Stimulated activated CD8-positive, alpha-beta memory T cell treated with anti-CD3 and anti-CD28 coated beads, Interleukin-4, amount 100 ng/mL, for 48 hours (primary cell): ENCODE data around the gene RAPGEF4.

ENCODE experiments used
- DNase-seq: peaks from one replicate; pipeline ENCODE4 v3.0.0-alpha.2; 2020

RAPGEF4 gene

GRCh38 chr2:172914341-172915008 lies 178.8 kb downstream of the RAPGEF4 start:
- DNase-seq: no peak

- no peak for DNase-seq
Measured at GRCh38 chr2:172917716-172918115, 182.1 kb downstream of the RAPGEF4 start.

- DNase-seq: no peak
Measured at GRCh38 chr2:172919732-172920131, 184.1 kb downstream of the RAPGEF4 start.

- no peak for DNase-seq
Measured at GRCh38 chr2:172921532-172922236, 186.0 kb downstream of the RAPGEF4 start.

- DNase-seq: no peak
Measured at GRCh38 chr2:172922306-172922705, 186.7 kb downstream of the RAPGEF4 start.

- DNase-seq: no peak
Measured at GRCh38 chr2:172922815-172923214, 187.2 kb downstream of the RAPGEF4 start.

GRCh38 chr2:172924097-172924660 lies 188.5 kb downstream of the RAPGEF4 start:
- no peak for DNase-seq

- DNase-seq: no peak
Measured at GRCh38 chr2:172925600-172925999, 190.0 kb downstream of the RAPGEF4 start.

GRCh38 chr2:172926785-172927640 lies 191.4 kb downstream of the RAPGEF4 start:
- DNase-seq: no peak

- DNase-seq: no peak
Measured at GRCh38 chr2:172927641-172928357, 192.2 kb downstream of the RAPGEF4 start.

- DNase-seq: no peak
Measured at GRCh38 chr2:172928756-172929155, 193.1 kb downstream of the RAPGEF4 start.

- DNase-seq: no peak
Measured at GRCh38 chr2:172929644-172930043, 194.0 kb downstream of the RAPGEF4 start.

- DNase-seq: no peak
Measured at GRCh38 chr2:172930871-172931255, 195.2 kb downstream of the RAPGEF4 start.

- DNase-seq: no peak
Measured at GRCh38 chr2:172931256-172931894, 195.7 kb downstream of the RAPGEF4 start.

- peak; percentile 80 for DNase-seq
Measured at GRCh38 chr2:172931918-172932520, 196.4 kb downstream of the RAPGEF4 start.

- DNase-seq: no peak
Measured at GRCh38 chr2:172937884-172938712, 202.5 kb downstream of the RAPGEF4 start.

GRCh38 chr2:172938713-172939375 lies 203.2 kb downstream of the RAPGEF4 start:
- no peak for DNase-seq

- no peak for DNase-seq
Measured at GRCh38 chr2:172943539-172943938, 207.9 kb downstream of the RAPGEF4 start.

- no peak for DNase-seq
Measured at GRCh38 chr2:172944022-172944793, 208.6 kb downstream of the RAPGEF4 start.
